Fibroblast of skin of back (primary cell): Measurements from ENCODE around the gene POLR2J2. TPM values are rescaled to one million over a fixed set of nuclear protein-coding genes. Genes with fewer than 3 reads are reported as not detected.
A peak's percentile ranks its signal among the peaks of the same experiment; 100 is the strongest.
"Not testable (repeated sequence)": the region's sequence is repeated elsewhere in the genome, so short reads cannot be mapped to it uniquely, and the experiment has no call there.

ENCODE experiments used
- DNase-seq: peaks from one replicate; pipeline ENCODE4 v3.0.0-alpha.2; 2013
- polyA plus RNA-seq, 2 experiments: library from polyadenylated mRNA; unstranded; fragments of 120-200 nt; gene quantifications; one replicate each; pipeline ENCODE4 v1.2.1, GENCODE V29; 2013; ENCODE audit not compliant: insufficient read length in 2 of 2

POLR2J2 gene
- polyA plus RNA-seq (2013, experiment 1 of 2; ENCODE audit: insufficient read length) = not detected
- polyA plus RNA-seq (2013, experiment 2 of 2; ENCODE audit: insufficient read length) = 0.43 TPM

DNA sequence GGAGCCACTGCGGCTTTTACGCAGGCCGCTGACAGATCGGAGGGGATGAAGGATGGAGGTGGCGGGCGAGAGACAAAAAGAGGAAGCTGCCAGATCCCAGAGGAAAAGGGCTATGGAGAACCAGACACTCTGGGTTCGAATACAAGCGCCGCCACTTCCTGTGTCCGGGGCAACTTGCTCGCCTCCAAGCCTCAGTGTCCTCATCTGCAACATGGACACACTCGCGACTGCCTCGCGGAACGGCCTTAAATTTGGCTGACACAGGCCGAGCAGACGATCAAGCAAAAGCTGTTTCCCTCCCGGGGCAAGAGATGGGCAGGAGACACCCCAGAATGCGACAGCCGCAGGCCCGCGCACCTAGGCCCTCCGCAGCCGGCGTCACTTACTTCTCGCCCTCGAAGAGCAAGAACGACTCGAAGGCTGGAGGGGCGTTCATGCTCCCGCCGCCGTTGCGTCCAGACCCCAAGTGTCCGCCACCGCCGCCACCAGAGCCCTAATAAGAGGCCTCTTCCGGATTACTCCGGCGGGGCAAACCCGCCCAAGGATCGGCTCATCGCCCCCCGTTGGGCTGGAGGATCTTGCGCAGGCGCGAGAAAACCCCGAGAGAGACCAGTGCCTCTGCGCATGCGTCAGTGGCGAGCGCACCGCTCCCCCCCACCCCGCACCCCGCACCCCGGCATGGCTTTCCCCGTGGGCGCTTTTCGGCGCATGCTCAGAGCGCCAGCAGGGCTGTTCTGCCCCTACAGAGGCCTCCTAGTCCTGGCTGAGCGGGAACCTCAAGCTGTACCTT, at the start of gene POLR2J2:
TSS of gene POLR2J2 (minus strand) at position 498 of the 790 bp plus-strand sequence. CDS start at position 436, 62 bp downstream.
- not testable (repeated sequence) for DNase-seq

DNA sequence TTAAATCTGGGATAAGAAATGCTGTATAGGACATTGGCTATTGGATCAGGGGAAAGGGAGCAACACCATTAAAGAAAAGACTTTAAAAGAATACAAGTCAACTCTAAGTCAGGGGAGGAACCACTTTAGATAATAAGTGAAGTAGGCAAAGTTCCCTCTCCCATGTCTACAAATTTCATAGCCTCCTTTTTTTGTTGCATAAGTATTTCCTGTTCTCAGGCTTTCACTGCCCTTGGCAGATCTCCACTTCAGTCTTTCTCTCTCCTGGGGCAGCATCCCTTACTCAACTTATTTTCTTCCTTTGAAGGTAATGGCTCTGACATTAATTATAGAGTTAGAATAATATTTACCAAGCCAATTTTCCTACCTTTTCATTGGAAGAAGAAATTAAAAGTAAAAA, 47.0 kb upstream of the POLR2J2 start:
- peak; percentile 23 for DNase-seq

DNA sequence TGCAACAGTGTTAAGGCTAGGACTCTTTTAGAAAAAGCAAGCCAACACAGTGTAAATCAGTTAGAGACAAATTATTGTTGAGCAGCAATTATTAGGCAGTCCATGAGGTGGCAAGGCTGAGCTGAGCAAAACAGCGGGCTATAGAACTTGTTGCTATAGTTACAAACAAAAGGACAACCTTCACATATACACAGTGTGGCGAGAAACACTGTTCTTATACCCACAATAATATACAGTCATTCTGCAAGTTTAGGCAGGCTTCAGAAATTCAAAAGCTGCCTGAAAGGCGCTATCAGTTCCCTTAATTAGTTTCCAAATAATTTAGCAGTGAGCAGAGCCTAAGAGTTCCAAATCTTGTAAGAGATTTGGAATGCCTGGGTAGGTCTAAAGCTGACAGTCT, 44.3 kb upstream of the POLR2J2 start:
- not testable (repeated sequence) for DNase-seq

DNA sequence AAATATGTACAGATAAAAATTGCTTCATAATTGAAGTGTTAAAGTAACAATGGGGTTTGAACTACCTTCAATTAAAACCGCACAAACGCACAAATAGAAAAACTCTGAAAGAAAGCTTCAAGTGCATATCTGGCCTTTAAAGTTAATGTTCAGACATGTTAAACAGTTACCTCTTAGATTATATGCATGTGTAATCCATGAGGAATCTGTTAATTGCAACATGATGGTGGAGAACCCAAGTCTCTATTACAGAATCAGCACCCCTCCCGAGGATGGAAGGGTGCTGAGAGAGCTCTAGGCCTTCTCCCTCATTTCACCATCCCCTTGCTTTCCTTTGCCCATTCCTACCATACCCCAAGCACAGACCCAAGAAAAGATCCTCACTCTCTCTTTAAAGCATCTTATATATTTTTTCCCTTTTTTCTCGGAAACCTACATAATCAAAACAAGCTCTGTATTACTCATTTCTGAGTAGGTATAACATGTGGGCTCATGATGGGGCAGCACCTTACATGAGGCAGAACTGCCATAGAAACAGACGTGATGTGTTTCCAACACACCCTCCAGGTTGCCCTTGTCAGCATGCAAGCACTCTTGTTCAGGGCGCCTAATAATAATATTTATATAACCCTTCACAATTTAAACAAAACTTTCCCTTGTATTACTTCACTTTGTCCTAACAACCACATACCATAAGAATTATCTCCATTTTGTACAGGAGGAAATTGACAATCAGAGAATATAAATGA, 43.5 kb upstream of the POLR2J2 start:
- DNase-seq = not testable (repeated sequence)

DNA sequence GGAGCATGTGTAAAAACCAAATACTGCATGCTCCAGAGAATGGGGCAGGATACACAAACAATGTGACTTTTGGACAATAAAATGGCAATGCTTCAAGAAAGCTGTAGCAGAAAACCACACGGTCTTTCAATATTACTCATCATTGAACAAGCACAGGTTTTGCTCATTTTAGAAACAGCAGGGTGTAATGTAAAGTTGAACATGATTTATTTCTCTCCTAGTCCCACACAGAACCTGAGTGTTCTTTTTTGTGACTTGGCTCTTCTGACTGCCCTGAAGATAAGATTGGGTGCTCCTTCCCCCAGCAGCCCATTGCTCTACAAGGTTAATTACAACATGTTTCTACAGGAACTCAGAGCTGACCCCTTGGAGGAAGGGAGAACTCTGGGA, 42.2 kb upstream of the POLR2J2 start:
- DNase-seq = not testable (repeated sequence)

DNA sequence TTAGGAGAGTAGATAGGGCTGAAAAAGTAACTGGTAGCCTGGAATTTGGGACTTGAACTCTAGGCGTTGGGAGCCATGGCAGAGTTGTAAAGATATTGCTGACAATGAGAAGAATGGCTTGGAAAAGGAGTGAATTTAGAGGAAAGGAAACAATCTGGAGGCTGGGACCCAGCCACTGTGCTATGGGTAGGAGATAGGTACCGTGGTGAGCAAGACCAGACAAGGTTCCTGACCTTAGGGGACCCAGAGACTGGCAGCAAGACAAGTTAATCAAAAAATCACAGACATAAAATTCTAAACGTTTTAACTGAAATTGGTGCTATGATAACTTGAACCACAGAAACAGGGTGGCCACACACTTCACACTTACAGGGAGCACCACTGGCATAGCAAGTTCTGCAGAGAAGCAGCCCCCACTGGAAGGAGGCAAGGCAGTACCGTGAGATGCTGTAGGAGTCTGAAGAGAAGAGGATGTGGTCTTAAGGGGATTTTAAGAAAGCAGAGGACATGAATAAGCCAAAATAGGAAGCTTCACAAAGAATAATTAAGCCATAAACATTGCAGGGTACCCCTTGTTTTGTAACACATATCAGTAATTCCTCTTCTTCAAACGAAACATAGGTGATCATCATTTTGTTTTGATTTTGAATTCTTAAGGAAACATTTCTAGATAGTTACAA, 41.7 kb upstream of the POLR2J2 start:
- not testable (repeated sequence) for DNase-seq

DNA sequence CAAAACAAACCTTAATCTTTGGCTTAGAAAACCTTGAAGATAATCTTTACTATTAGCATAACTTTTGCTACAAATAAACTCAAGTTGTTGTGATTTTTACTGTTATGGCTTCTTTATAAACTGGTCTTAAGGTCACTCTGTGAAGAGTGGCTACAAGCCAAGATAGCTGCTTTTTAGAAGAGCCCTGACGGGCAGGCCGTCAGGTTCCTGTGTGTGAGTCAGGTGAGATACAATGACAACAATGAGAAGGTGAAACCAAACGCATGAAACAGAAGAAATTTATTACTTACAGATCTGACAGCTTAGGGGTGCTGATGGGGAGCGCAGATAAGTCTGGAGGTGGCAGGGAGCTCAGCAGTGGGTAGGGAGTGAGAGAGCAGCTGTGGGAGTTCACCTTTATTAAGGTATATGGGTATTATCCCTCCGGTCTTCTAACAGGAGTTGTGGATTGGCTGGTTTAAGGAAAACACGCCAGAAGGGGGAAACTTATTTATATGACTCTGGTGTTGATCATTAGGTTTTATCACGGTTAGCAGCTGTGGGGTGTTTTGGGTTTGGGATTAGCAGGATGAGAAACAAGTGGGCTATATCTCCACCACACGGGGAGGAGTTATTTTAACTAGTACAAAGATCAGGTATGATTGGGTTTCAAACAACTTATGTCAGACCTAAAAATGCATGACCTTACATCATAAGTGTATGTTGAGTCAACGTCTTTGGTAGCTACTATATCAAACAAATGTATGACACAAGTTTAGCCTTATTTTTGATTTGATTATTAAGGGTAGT, 27.7 kb upstream of the POLR2J2 start:
- DNase-seq = not testable (repeated sequence)

DNA sequence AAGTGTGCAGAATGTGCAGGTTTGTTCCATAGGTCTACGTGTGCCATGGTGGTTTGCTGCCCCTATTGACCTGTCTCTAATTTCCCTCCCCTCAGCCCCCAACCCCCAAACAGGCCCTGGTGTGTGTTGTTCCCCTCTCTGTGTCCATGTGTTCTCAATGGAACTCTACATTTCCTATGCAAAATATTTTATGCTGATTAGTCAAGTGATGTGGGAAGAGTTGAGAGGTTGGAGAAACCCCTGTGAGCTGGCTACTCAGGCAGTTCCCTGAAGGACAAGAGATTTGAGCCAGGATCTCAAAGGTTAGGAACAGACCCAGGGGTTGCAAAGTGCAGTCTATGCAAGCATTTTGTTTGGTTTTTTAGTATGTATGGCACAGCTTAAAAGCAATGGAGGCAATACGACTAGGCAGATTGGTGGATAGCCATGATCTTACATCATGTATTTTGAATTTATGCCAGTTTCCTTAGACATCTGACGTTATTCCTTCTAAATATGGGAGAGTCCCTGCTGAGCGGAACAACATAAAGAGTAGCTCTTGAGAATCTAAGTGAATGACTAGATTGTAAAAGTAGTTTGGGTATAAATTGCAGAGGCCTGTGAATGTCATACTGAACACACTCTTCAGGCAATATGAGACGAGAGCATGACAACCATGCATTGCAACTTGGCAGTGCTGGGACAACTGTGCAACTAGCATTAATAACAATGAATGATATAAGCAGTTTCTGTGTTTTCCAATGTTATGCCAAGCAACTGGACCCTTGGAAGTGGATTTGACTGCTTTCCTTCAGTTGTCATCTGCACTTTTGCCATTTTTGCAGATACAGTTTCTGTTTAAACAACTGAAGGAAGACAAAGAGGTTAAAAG, 26.4 kb upstream of the POLR2J2 start:
- DNase-seq = peak; percentile 4

DNA sequence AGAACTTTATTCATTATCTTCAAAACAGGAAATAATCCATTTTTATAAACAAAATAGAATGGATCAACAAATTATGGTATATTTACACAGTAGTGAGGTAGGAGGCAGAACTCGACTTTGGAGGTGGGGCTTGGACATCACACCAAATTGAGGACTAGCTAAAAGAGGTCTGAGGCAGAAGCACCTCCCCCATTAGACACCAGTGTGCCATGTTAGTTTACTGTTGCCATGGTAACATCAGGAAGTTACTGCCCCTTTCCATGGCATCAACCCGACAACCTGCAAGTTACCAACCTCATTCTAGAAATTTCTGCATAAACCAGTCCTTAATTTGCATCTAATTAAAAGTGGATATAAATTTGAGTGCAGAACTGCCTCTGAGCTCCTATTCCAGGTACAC, 24.5 kb upstream of the POLR2J2 start:
- not testable (repeated sequence) for DNase-seq

DNA sequence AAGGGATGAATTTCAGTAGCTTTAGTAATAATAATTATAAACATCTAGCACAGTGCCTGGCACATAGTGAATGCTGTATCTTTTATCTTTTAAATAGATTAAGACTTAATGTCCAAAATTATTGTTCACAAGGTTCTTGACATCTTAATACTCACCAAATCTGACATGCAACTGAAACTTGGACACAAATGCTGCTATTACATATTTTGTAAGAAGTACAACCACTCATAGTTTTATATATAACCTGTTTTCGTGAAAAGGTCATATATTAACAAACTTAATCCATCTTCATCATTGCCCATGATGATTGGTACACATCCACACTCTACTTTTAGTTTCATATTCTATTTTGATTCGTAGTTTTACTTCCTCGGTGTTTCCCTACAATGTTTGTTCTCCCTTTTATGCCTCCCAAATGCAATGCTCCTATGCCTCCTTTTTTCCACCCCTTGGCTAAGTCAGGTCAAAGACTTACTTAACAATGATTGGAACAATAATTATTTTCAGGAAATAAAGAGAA, 23.6 kb upstream of the POLR2J2 start:
- not testable (repeated sequence) for DNase-seq

DNA sequence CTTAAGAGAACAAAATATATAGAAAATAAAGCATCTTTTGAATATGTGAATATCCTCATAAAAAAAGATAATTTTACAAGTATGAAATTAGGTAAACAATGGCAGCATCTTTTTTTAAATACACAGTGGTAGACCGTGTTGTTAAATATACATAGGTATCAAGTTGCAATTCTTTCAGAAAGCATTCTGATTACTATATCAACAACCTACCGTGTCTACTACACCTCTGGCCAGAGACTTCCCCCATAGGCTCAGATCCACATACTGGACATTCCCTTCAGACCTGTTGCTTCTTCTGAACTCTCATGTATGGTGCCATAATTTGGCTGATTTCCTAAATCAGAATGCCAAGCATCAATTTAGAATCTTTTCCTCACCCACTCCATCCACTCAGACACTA, 22.5 kb upstream of the POLR2J2 start:
- DNase-seq = not testable (repeated sequence)

DNA sequence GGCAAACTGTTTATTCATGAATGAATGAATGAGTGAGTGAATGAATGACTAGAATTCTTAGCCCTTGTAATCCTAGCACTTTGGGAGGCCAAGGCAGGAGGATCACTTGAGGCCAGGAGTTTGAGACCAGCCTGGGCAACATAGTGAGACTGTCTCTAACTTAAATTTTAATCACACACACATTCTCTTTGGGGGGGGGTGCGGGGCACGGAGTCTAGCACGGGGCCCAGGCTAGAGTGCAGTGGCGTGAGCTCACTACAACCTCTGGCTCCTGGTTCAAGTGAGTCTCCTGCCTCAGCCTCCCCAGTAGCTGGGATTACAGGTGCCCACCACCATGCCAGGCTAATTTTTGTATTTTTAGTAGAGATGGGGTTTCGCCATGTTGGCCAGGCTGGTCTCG, 19.1 kb upstream of the POLR2J2 start:
- not testable (repeated sequence) for DNase-seq

DNA sequence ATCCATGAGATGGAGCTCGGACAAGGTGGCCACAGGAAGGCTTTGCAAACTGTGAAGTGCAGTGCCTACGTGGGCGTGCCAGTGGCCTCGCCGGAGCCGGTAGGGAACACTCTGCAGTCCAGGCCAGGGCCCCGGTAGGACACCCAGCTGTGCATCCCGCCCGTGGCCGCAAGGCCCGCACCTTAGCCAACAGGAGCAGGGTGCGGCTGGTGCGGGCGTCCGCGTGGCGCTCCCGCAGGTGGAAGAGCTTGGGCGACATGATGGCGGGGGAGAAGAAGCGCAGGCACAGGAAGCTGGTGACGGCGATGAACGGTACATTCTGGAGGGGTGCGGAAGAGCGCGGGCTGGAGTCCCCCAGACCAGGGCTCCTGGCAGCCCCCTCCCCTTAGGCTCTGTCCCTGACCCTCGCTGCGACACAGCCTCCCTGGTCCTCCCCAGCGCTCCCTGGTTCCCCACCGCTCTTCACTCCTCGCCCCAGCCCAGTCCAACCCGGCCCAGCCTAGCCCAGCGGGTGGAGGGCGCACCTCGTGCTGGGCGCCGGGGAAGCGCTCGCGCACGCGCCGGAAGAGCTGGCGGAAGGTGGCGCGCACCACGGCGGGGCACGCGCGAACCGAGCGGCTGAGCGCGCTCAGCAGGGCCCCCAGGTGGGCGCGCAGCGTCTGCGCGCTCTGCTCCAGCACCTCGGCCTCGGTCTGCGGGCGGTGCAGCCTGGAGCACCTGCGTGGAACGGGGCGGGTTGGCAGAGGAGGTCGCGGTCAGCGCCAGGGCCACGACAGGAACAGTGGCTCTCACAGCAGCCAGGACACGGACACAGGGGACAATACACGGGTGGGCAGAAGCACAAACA, 18.2 kb upstream of the POLR2J2 start:
- not testable (repeated sequence) for DNase-seq

DNA sequence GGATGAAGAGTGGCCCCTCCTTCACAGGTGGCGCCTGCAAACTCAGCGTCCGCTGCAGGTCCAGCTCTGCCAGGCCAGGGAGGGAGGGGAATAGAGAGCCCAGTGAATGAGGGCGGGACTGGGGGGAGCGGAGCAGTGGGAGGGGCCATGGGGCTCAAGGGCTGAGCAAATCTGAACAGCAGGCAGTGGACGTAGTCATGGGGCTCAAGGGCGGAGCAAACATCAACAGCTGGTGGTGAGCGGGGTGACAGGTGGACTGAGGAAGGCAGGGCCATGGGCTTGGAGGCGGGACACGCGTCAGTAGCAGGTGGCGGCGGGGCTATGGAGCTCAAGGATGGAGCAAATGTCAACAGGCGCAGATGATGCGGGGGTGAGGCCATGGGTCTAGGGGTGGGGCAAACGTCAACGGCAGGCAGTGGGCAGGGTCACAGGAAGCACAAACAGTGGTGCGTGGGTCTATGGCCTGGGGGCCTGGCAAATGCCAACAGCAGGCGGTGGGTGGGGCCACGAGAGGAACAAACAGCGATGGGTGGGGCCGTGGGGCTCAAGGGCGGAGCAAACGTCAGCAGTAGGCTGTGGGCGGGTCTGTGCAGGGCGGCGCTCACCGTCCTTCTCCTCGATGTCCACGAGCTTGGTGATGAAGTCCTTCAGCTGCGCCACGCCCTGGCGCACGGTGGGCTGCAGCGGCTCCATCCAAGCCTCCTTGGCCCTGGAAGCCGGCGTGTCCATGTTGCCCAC, 17.0 kb upstream of the POLR2J2 start:
- not testable (repeated sequence) for DNase-seq

DNA sequence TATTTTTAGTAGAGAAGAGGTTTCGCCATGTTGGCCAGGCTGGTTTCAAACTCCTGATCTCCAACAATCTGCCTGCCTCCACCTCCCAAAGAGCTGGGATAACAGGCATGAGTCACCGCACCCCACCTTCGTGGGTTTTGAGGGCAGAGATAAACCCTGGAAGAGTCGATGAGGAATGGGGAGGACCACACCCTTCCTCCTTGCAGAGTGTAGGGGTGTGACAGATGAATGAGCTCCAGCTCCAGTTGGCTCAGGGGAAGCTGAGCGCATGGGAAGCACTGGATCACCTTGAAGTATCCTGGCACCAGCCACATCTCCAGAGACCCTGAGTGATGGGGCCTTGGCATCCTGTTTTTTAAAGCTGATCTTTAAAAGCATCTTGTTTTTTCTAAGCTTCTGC, 11.1 kb upstream of the POLR2J2 start:
- not testable (repeated sequence) for DNase-seq

DNA sequence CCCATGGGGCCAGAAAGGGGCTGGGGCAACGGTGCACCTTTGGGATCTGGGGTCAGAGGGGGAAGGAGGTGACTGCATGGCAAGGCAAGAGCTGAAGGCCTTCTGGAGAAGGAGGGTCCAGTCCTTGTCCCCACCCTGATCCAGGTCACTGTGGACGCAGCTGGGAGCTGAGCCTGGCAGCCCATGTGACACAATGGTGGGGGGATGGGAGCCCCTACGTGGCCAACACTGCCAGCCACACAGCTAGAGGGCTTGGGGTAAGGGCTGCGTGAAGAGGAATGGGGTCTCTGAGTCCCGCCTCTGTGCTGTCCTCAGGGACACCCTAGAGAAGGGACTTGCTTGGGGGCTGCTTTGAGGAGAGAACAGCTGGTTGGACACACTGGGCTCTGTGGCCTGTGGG, 9.3 kb upstream of the POLR2J2 start:
- DNase-seq = not testable (repeated sequence)

DNA sequence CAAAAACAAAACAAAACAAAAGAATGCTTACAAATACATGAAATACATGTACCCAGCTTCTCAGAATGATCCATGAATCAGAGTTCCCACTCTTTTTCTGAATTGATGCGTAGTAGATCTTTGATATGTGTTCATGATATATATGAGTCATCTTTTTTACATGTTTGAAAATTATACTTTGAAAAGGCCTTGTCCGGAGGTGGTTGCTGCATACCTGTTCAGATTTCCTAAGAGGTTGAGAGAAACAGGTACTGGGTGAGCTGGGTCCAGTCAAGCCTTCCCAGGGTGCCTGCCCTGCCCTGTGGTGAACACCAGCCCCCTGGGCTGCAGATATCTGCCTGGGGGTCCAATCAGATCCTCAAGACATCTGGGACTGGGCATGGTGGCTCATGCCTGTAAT, 4.1 kb upstream of the POLR2J2 start:
- DNase-seq = not testable (repeated sequence)

DNA sequence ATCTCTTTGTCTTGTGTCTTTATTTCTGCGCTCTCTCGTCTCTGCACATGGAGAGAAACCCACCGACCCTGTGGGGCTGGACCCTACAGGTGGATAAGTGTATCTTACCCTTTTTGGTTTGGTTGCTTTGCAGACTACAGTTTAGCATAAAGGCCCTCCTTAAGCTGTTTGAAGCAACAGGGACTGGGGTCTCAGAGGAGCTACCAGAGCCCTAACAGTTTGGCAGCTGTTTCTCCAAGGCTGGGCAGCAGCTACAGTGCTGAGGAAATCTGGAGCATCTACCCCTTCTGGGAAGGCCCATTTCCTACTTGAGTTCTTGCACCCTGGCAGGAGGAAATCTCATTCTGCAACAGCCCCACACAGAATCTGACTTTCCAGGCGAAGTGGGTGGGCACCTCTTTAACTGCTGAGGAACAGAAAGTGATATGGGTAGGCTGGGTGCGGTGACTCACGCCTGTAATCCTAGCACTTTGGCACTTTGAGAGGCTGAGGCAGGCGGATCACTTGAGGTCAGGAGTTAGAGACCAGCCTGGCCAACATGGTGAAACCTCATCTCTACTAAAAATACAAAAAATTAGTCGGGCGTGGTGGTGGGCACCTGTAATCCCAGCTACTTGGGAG, 2.1 kb upstream of the POLR2J2 start:
- DNase-seq = not testable (repeated sequence)

DNA sequence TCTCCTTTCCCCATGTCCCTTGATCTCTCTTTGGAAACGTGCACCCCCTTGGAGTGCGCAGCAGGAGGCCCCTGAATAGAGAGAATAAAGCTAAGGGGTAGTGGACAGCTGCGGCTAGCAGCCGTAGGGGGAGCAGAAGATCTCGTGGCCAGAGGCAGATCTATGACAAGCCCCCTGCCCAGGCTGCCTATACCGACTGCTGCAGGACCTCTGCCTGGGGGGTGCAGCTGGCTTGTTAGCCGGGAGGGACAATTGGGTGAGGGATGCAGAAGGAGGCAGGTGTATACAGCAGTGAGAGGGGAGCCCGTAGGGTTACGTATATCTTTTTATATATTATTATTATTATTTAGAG, 469 bp upstream of the POLR2J2 start:
- not testable (repeated sequence) for DNase-seq
